Mesothelial cell of epicardium (in vitro differentiated cells): ENCODE results near the gene ZNF493. TPM values are rescaled to one million over a fixed set of nuclear protein-coding genes. Genes with fewer than 3 reads are reported as not detected.

ENCODE experiments used
- DNase-seq, 2 experiments: peaks; one replicate each; pipeline ENCODE4 v3.0.0; 2021; ENCODE audit warnings: low spot score in 2 of 2; ENCODE audit not compliant: unreplicated experiment in 2 of 2
- H3K27ac Mint-ChIP-seq: 2 replicates; pipeline ENCODE4 v1.8.0; 2021; ENCODE audit warnings: mixed read lengths
- H3K27me3 Mint-ChIP-seq: 2 replicates; pipeline ENCODE4 v1.8.0; 2021; ENCODE audit warnings: low read depth, mixed read lengths
- H3K36me3 Mint-ChIP-seq: 2 replicates; pipeline ENCODE4 v1.8.0; 2021; ENCODE audit warnings: mixed read lengths
- H3K4me1 Mint-ChIP-seq: 2 replicates; pipeline ENCODE4 v1.8.0; 2021; ENCODE audit warnings: mixed read lengths
- H3K4me3 Mint-ChIP-seq: 2 replicates; pipeline ENCODE4 v1.8.0; 2021; ENCODE audit warnings: mild to moderate bottlenecking, moderate library complexity, mixed read lengths
- H3K9me3 Mint-ChIP-seq: 2 replicates; pipeline ENCODE4 v1.8.0; 2021; ENCODE audit warnings: mixed read lengths
- total RNA-seq: library from RNA; stranded (reverse); gene quantifications from 3 replicates; pipeline ENCODE4 v1.2.1, GENCODE V29; 2021
- TF ChIP-seq, protein P1 (sequence below): fragments of 200-600 bp; sonication (generic); IDR thresholded peaks from one replicate; pipeline ENCODE4 v1.5.0; 2021; ENCODE audit warnings: antibody characterized with exemption; ENCODE audit not compliant: unreplicated experiment

Gene ZNF493
- total RNA-seq, 1 donor from 2014 or later, result 42.1 TPM

- H3K4me1 Mint-ChIP-seq, result peaks cover 21% of the 10 kb centered on the region
- H3K27me3 Mint-ChIP-seq, result no peaks in the 10 kb centered on the region
- H3K9me3 Mint-ChIP-seq, result peaks cover 28% of the 10 kb centered on the region
- TF ChIP-seq, protein P1, sequence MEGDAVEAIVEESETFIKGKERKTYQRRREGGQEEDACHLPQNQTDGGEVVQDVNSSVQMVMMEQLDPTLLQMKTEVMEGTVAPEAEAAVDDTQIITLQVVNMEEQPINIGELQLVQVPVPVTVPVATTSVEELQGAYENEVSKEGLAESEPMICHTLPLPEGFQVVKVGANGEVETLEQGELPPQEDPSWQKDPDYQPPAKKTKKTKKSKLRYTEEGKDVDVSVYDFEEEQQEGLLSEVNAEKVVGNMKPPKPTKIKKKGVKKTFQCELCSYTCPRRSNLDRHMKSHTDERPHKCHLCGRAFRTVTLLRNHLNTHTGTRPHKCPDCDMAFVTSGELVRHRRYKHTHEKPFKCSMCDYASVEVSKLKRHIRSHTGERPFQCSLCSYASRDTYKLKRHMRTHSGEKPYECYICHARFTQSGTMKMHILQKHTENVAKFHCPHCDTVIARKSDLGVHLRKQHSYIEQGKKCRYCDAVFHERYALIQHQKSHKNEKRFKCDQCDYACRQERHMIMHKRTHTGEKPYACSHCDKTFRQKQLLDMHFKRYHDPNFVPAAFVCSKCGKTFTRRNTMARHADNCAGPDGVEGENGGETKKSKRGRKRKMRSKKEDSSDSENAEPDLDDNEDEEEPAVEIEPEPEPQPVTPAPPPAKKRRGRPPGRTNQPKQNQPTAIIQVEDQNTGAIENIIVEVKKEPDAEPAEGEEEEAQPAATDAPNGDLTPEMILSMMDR, result no peak
- H3K36me3 Mint-ChIP-seq, result peaks cover 18% of the 10 kb centered on the region
- H3K4me3 Mint-ChIP-seq, result peak overlapping the region; percentile 15
- H3K27ac Mint-ChIP-seq, result peak overlapping the region; percentile 81
- no peak for DNase-seq
Measured at GRCh38 chr19:21439201-21439751, 42.3 kb downstream of the ZNF493 start.

GRCh38 chr19:21440321-21440720 is 43.4 kb downstream of the ZNF493 start:
- TF ChIP-seq, protein P1, result no peak
- DNase-seq, result no peak
- Mint-ChIP-seq H3K4me3 (no peak overlapping the region), H3K4me1 (peaks cover 21% of the 10 kb centered on the region), H3K27me3 (no peaks in the 10 kb centered on the region), H3K36me3 (peaks cover 27% of the 10 kb centered on the region), H3K27ac (peak overlapping the region; percentile 81), H3K9me3 (peaks cover 30% of the 10 kb centered on the region)

DNA sequence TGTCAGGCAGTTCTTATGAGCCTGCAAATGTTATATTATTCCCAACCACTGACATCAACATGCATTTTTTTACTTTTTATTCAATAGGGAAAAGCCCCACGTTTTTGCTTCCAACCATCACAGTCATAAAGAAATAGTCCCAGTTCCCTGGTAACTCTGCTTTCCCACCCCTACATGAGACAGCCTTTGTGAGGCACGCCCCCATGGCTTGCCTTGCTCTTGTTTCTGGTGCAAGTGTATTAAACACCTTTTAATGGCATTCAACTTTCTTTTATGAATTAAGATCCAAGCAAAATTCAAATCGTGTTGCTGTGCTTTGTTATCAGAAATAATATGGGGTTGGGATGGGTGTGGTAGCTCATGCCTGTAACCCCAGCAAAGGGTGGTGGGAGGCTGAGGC is 54.3 kb downstream of the ZNF493 start:
- no peaks in the 10 kb centered on the region for H3K27me3 Mint-ChIP-seq
- H3K4me1 Mint-ChIP-seq, result no peaks in the 10 kb centered on the region
- H3K4me3 Mint-ChIP-seq, result no peak overlapping the region
- no peak for DNase-seq
- peaks cover 52% of the 10 kb centered on the region for H3K9me3 Mint-ChIP-seq
- no peak overlapping the region for H3K27ac Mint-ChIP-seq
- peaks cover 68% of the 10 kb centered on the region for H3K36me3 Mint-ChIP-seq
- TF ChIP-seq, protein P1, result no peak

GRCh38 chr19:21454901-21455300 is 58.0 kb downstream of the ZNF493 start:
- H3K4me3 Mint-ChIP-seq, result no peak overlapping the region
- DNase-seq, result no peak
- peaks cover 33% of the 10 kb centered on the region for H3K9me3 Mint-ChIP-seq
- no peaks in the 10 kb centered on the region for H3K4me1 Mint-ChIP-seq
- no peaks in the 10 kb centered on the region for H3K27me3 Mint-ChIP-seq
- H3K36me3 Mint-ChIP-seq, result peaks cover 48% of the 10 kb centered on the region
- TF ChIP-seq, protein P1, result no peak
- no peak overlapping the region for H3K27ac Mint-ChIP-seq

DNA sequence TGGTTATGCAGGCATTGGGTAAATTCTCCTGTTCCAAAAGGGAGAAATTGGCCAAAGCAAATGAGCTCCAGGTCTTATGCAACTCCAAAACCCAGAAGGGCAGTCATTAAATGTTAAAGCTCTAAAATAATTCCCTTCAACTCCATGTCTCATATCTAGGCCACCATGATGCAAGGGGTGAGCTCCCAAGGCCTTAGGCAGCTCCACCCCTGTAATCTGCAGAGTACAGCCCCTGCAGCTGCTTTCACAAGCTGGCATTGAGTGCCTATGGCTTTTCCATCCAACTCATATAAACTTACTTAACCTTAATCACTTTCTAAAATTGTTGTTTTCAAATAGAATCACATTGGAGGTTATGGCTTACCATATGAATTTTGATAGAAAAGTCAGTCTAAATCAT is 63.8 kb downstream of the ZNF493 start:
- no peak overlapping the region for H3K27ac Mint-ChIP-seq
- peaks cover 37% of the 10 kb centered on the region for H3K36me3 Mint-ChIP-seq
- H3K9me3 Mint-ChIP-seq, result peaks cover 18% of the 10 kb centered on the region
- peaks cover 6% of the 10 kb centered on the region for H3K4me1 Mint-ChIP-seq
- no peaks in the 10 kb centered on the region for H3K27me3 Mint-ChIP-seq
- no peak overlapping the region for H3K4me3 Mint-ChIP-seq
- no peak for DNase-seq
- TF ChIP-seq, protein P1, result no peak

GRCh38 chr19:21462540-21462939 is 65.6 kb downstream of the ZNF493 start:
- peaks cover 6% of the 10 kb centered on the region for H3K4me1 Mint-ChIP-seq
- peaks cover 28% of the 10 kb centered on the region for H3K36me3 Mint-ChIP-seq
- H3K9me3 Mint-ChIP-seq, result peaks cover 11% of the 10 kb centered on the region
- H3K27me3 Mint-ChIP-seq, result no peaks in the 10 kb centered on the region
- peak overlapping the region; percentile 33 for H3K4me3 Mint-ChIP-seq
- no peak for DNase-seq
- TF ChIP-seq, protein P1, result no peak
- no peak overlapping the region for H3K27ac Mint-ChIP-seq
